ENCODE data around the gene CEP112. TPM values are rescaled to one million over a fixed set of nuclear protein-coding genes. Genes with fewer than 3 reads are reported as not detected.

CEP112 gene
- total and polyA plus RNA-seq, 2 of the 8 experiments (the other 6 are each of a cell fraction or from before 2014, with no cell fraction given), result 0.62 to 3.1 TPM

DNA sequence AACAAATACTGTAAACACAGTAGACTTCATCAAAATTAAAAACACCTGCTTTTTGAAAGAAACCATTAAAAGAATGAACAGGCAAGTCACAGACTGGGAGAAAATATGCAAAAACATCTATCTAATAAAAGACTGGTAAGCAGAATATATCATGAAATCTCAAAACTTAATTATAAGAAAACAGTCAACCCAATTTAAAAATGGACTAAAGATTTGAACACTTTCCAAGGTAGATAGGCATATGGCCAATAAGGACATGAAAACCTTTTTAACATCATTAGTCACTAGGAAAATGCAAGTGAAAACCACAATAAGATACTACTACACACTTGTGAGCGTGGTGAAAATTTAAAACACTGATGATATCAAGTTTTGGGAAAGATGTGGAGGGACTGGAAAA is 218.7 kb downstream of the CEP112 start (continued):
- TF ChIP-seq MAX (IDR thresholded peaks at IDR 0.05) (no peak), MAFK (IDR thresholded peaks at IDR 0.05; ENCODE audit: low read depth, low read length) (no peak), BRCA1 (IDR thresholded peaks at IDR 0.05; ENCODE audit: low read depth, low read length) (no peak), CHD2 (IDR thresholded peaks at IDR 0.05; ENCODE audit: low read length) (no peak), CEBPB (IDR thresholded peaks at IDR 0.05; ENCODE audit: low read depth, low read length) (no peak)

Measured in H1 (cell line).